BLaER1 treated with 17β-estradiol and CSF1 and Interleukin-3, amounts not matched to agents 10 nM and 100 nM (cell line): ENCODE measurements around the gene DNAJC1.

Source experiments
- H3K27ac ChIP-seq, 11 experiments: shearing (Covaris generic); formaldehyde crosslinking; 2 replicates each; pipeline ENCODE4 v1.8.1; 2022
- H3K27me3 ChIP-seq, 11 experiments: shearing (Covaris generic); formaldehyde crosslinking; 2 replicates each; pipeline ENCODE4 v1.8.1; 2022
- H3K36me3 ChIP-seq, 11 experiments: shearing (Covaris generic); formaldehyde crosslinking; 2 replicates each; pipeline ENCODE4 v1.8.1; 2022
- H3K4me1 ChIP-seq, 10 experiments: shearing (Covaris generic); formaldehyde crosslinking; 2 replicates each; pipeline ENCODE4 v1.8.1; 2022
- H3K4me2 ChIP-seq, 11 experiments: shearing (Covaris generic); formaldehyde crosslinking; 2 replicates each; pipeline ENCODE4 v1.8.1; 2022
- H3K4me3 ChIP-seq, 10 experiments: shearing (Covaris generic); formaldehyde crosslinking; 2 replicates each; pipeline ENCODE4 v1.8.1; 2022
- H3K9ac ChIP-seq, 11 experiments: shearing (Covaris generic); formaldehyde crosslinking; 2 replicates each; pipeline ENCODE4 v1.8.1; 2022
- H3K9me3 ChIP-seq, 11 experiments: shearing (Covaris generic); formaldehyde crosslinking; replicated peaks in 1 of 11; 2 replicates each; pipeline ENCODE4 v1.8.1; 2022
- H4K20me1 ChIP-seq, 11 experiments: shearing (Covaris generic); formaldehyde crosslinking; 2 replicates each; pipeline ENCODE4 v1.8.1; 2022
- Cebpa-rat ChIP-seq, 11 experiments: shearing (Covaris generic); IDR thresholded peaks; 2 replicates each; pipeline ENCODE4 v1.8.1; 2022

DNAJC1 gene

GRCh38 chr10:21801609-21802008, 201.9 kb downstream of the DNAJC1 start:
- Histone ChIP-seq H3K4me3 (no peak overlapping the region), H3K27me3 (no peaks in the 10 kb centered on the region), H3K4me2 (no peak overlapping the region), H3K9me3 (peaks cover 0 to 8% (median 5%) of the 10 kb centered on the region in 11 experiments; a peak in 8 of 22 replicates), H3K27ac (no peak overlapping the region), H3K9ac (no peak overlapping the region), H3K36me3 (no peaks in the 10 kb centered on the region), H3K4me1 (no peaks in the 10 kb centered on the region), H4K20me1 (no peaks in the 10 kb centered on the region)
- TF ChIP-seq Cebpa-rat (IDR thresholded peaks at IDR 0.05): no peak

GRCh38 chr10:21797984-21798765, 205.4 kb downstream of the DNAJC1 start:
- no peaks in the 10 kb centered on the region for H3K36me3 ChIP-seq
- no peak overlapping the region for H3K4me3 ChIP-seq
- H3K27me3 ChIP-seq: no peaks in the 10 kb centered on the region
- H3K9me3 ChIP-seq: peaks cover 0 to 8% (median 5%) of the 10 kb centered on the region in 11 experiments; a peak in 8 of 22 replicates
- no peaks in the 10 kb centered on the region for H4K20me1 ChIP-seq
- no peaks in the 10 kb centered on the region for H3K4me1 ChIP-seq
- H3K9ac ChIP-seq: no peak overlapping the region
- no peak overlapping the region for H3K4me2 ChIP-seq
- no peak for TF ChIP-seq Cebpa-rat (IDR thresholded peaks at IDR 0.05)
- no peak overlapping the region for H3K27ac ChIP-seq

- H3K9ac ChIP-seq: no peak overlapping the region
- H3K27ac ChIP-seq: no peak overlapping the region
- H3K9me3 ChIP-seq: peaks cover 0 to 8% (median 5%) of the 10 kb centered on the region in 11 experiments; a peak in 8 of 22 replicates
- H3K36me3 ChIP-seq: no peaks in the 10 kb centered on the region
- H3K4me3 ChIP-seq: no peak overlapping the region
- H3K4me1 ChIP-seq: no peaks in the 10 kb centered on the region
- H3K4me2 ChIP-seq: no peak overlapping the region
- H3K27me3 ChIP-seq: no peaks in the 10 kb centered on the region
- TF ChIP-seq Cebpa-rat (IDR thresholded peaks at IDR 0.05): no peak
- H4K20me1 ChIP-seq: no peaks in the 10 kb centered on the region
Measured at GRCh38 chr10:21797533-21797932, 206.0 kb downstream of the DNAJC1 start.

- TF ChIP-seq Cebpa-rat (IDR thresholded peaks at IDR 0.05): no peak
- H3K4me1 ChIP-seq: no peaks in the 10 kb centered on the region
- H4K20me1 ChIP-seq: no peaks in the 10 kb centered on the region
- peaks cover 12 to 27% (median 22%) of the 10 kb centered on the region in 11 experiments; a peak in 18 of 22 replicates for H3K9me3 ChIP-seq
- no peak overlapping the region for H3K4me3 ChIP-seq
- H3K9ac ChIP-seq: no peak overlapping the region
- H3K4me2 ChIP-seq: no peak overlapping the region
- no peaks in the 10 kb centered on the region for H3K36me3 ChIP-seq
- H3K27me3 ChIP-seq: no peaks in the 10 kb centered on the region
- H3K27ac ChIP-seq: no peak overlapping the region
Measured at GRCh38 chr10:21791276-21791675, 212.3 kb downstream of the DNAJC1 start.

- no peak overlapping the region for H3K27ac ChIP-seq
- no peaks in the 10 kb centered on the region for H3K4me1 ChIP-seq
- no peaks in the 10 kb centered on the region for H3K27me3 ChIP-seq
- no peak overlapping the region for H3K4me3 ChIP-seq
- no peak overlapping the region for H3K9ac ChIP-seq
- no peaks in the 10 kb centered on the region; a peak in 2 of 22 replicates for H3K36me3 ChIP-seq
- no peaks in the 10 kb centered on the region for H4K20me1 ChIP-seq
- H3K9me3 ChIP-seq: peaks cover 0 to 14% (median 7%) of the 10 kb centered on the region in 11 experiments; a peak in 10 of 22 replicates
- TF ChIP-seq Cebpa-rat (IDR thresholded peaks at IDR 0.05): no peak
- H3K4me2 ChIP-seq: no peak overlapping the region
Measured at GRCh38 chr10:21776883-21777282, 226.6 kb downstream of the DNAJC1 start.

GRCh38 chr10:21771219-21771618, 232.3 kb downstream of the DNAJC1 start:
- Histone ChIP-seq H3K4me2 (no peak overlapping the region), H3K4me3 (no peak overlapping the region), H3K4me1 (no peaks in the 10 kb centered on the region), H3K27me3 (no peaks in the 10 kb centered on the region), H3K27ac (no peak overlapping the region), H4K20me1 (no peaks in the 10 kb centered on the region), H3K36me3 (no peaks in the 10 kb centered on the region), H3K9ac (no peak overlapping the region), H3K9me3 (peaks cover 0 to 5% (median 3%) of the 10 kb centered on the region in 11 experiments; a peak in 4 of 22 replicates)
- no peak for TF ChIP-seq Cebpa-rat (IDR thresholded peaks at IDR 0.05)

- Histone ChIP-seq H3K4me3 (no peak overlapping the region), H3K9ac (no peak overlapping the region), H3K4me2 (no peak overlapping the region), H4K20me1 (no peaks in the 10 kb centered on the region), H3K9me3 (peaks cover 0 to 4% (median 0%) of the 10 kb centered on the region in 11 experiments; a peak in 4 of 22 replicates), H3K27me3 (no peaks in the 10 kb centered on the region), H3K4me1 (no peaks in the 10 kb centered on the region), H3K27ac (no peak overlapping the region), H3K36me3 (no peaks in the 10 kb centered on the region)
- no peak for TF ChIP-seq Cebpa-rat (IDR thresholded peaks at IDR 0.05)
Measured at GRCh38 chr10:21769041-21769440, 234.5 kb downstream of the DNAJC1 start.

GRCh38 chr10:21764466-21765189, 238.9 kb downstream of the DNAJC1 start:
- Histone ChIP-seq H3K4me2 (no peak overlapping the region), H3K9me3 (peaks cover 0 to 13% (median 0%) of the 10 kb centered on the region in 11 experiments; a peak in 4 of 22 replicates), H3K4me1 (no peaks in the 10 kb centered on the region), H3K27ac (no peak overlapping the region), H3K27me3 (no peaks in the 10 kb centered on the region), H3K9ac (no peak overlapping the region), H4K20me1 (no peaks in the 10 kb centered on the region), H3K36me3 (peaks cover 0 to under 1% (median 0%) of the 10 kb centered on the region in 11 experiments; a peak in 1 of 22 replicates), H3K4me3 (no peak overlapping the region)
- no peak for TF ChIP-seq Cebpa-rat (IDR thresholded peaks at IDR 0.05)

- Histone ChIP-seq H3K4me1 (peaks cover 0 to 8% (median 0%) of the 10 kb centered on the region in 10 experiments; a peak in 6 of 20 replicates), H3K4me3 (no peak overlapping the region), H4K20me1 (no peaks in the 10 kb centered on the region), H3K4me2 (no peak overlapping the region), H3K9me3 (peaks cover 0 to 13% (median 0%) of the 10 kb centered on the region in 11 experiments; a peak in 4 of 22 replicates), H3K27me3 (no peaks in the 10 kb centered on the region), H3K27ac (no peak overlapping the region), H3K9ac (no peak overlapping the region), H3K36me3 (peaks cover 0 to 10% (median 0%) of the 10 kb centered on the region in 11 experiments; a peak in 3 of 22 replicates)
- TF ChIP-seq Cebpa-rat (IDR thresholded peaks at IDR 0.05): no peak
Measured at GRCh38 chr10:21760332-21760731, 243.2 kb downstream of the DNAJC1 start.
